Loucy (cell line): Measurements from ENCODE around the gene DCAF15.

Source experiments
- H2AFZ ChIP-seq: fragments of 200-600 bp; sonication (generic); 2 replicates; pipeline ENCODE4 v1.6.0; 2016; ENCODE audit warnings: antibody characterized with exemption, mild to moderate bottlenecking, low read length, moderate library complexity
- H3F3A ChIP-seq: fragments of 200-600 bp; 2 replicates; pipeline ENCODE4 v1.6.0; 2016; ENCODE audit warnings: antibody characterized with exemption, low read depth, mild to moderate bottlenecking
- H3K27me3 ChIP-seq: fragments of 200-600 bp; sonication (generic); 2 replicates; pipeline ENCODE4 v1.6.1; 2014; ENCODE audit warnings: low read length, mild to moderate bottlenecking; ENCODE audit not compliant: insufficient read depth, poor library complexity, severe bottlenecking
- H3K36me3 ChIP-seq: fragments of 200-600 bp; sonication (generic); 2 replicates; pipeline ENCODE4 v1.6.1; 2016; ENCODE audit warnings: low read length; ENCODE audit not compliant: insufficient read depth
- H3K4me1 ChIP-seq: fragments of 200-600 bp; sonication (generic); 2 replicates; pipeline ENCODE4 v1.5.1; 2014; ENCODE audit warnings: low read length, mild to moderate bottlenecking; ENCODE audit not compliant: insufficient read depth, poor library complexity, severe bottlenecking
- H3K4me2 ChIP-seq: fragments of 200-600 bp; sonication (generic); 2 replicates; pipeline ENCODE4 v1.6.0; 2014; ENCODE audit warnings: antibody characterized with exemption, low read length, low read depth, mild to moderate bottlenecking; ENCODE audit not compliant: poor library complexity, severe bottlenecking
- H3K4me3 ChIP-seq: fragments of 200-600 bp; sonication (generic); 2 replicates; pipeline ENCODE4 v1.5.1; 2014; ENCODE audit warnings: low read length, mild to moderate bottlenecking, mixed read lengths; ENCODE audit not compliant: poor library complexity, severe bottlenecking
- H3K79me2 ChIP-seq: fragments of 200-600 bp; sonication (generic); 2 replicates; pipeline ENCODE4 v1.6.1; 2014; ENCODE audit warnings: low read length; ENCODE audit not compliant: insufficient read depth
- H3K9ac ChIP-seq: fragments of 200-600 bp; sonication (generic); 2 replicates; pipeline ENCODE4 v1.6.0; 2014; ENCODE audit warnings: mild to moderate bottlenecking, low read depth, low read length, moderate library complexity; ENCODE audit not compliant: poor library complexity, severe bottlenecking
- H3K9me2 ChIP-seq: fragments of 200-600 bp; sonication (generic); replicated peaks from 2 replicates; pipeline ENCODE4 v1.6.1; 2016; ENCODE audit warnings: low read depth, low read length, mixed read lengths
- H3K9me3 ChIP-seq: fragments of 200-600 bp; sonication (generic); 2 replicates; pipeline ENCODE4 v1.6.1; 2014; ENCODE audit warnings: mild to moderate bottlenecking, antibody characterized with exemption, low read length, low read depth; ENCODE audit not compliant: insufficient read depth
- H4K20me1 ChIP-seq: fragments of 200-600 bp; sonication (generic); 2 replicates; pipeline ENCODE4 v1.6.0; 2014; ENCODE audit warnings: antibody characterized with exemption, low read length, mild to moderate bottlenecking; ENCODE audit not compliant: insufficient read depth, poor library complexity, severe bottlenecking
- CTCF ChIP-seq: fragments of 200-600 bp; sonication (generic); conservative IDR thresholded peaks from 2 replicates; pipeline ENCODE4 v1.5.1; 2014; ENCODE audit warnings: mild to moderate bottlenecking, antibody characterized with exemption, low read length
- EZH2phosphoT487 ChIP-seq: fragments of 200-600 bp; IDR thresholded peaks from 2 replicates; pipeline ENCODE4 v1.6.1; 2018; ENCODE audit warnings: antibody characterized with exemption, mild to moderate bottlenecking, moderate library complexity, borderline replicate concordance

Gene DCAF15

GRCh38 chr19:13959962-13960862 is 7.9 kb downstream of the DCAF15 start:
- no peaks in the 10 kb centered on the region for H3K4me1 ChIP-seq
- H3K4me3 ChIP-seq = no peak overlapping the region
- H3K4me2 ChIP-seq = no peak overlapping the region
- peaks cover 13% of the 10 kb centered on the region for H4K20me1 ChIP-seq
- no peak overlapping the region for H3K9ac ChIP-seq
- H3K36me3 ChIP-seq = peaks cover 56% of the 10 kb centered on the region; the same call in 1 of the 2 replicates
- TF ChIP-seq CTCF = peak; percentile 52
- no peak for TF ChIP-seq EZH2phosphoT487
- H3F3A ChIP-seq = no peaks in the 10 kb centered on the region
- no peak overlapping the region for H2AFZ ChIP-seq
- no peaks in the 10 kb centered on the region for H3K9me2 ChIP-seq
- no peaks in the 10 kb centered on the region for H3K9me3 ChIP-seq
- H3K79me2 ChIP-seq = peaks cover 33% of the 10 kb centered on the region; the same call in 1 of the 2 replicates
- no peaks in the 10 kb centered on the region for H3K27me3 ChIP-seq

- no peaks in the 10 kb centered on the region for H3K27me3 ChIP-seq
- H3K36me3 ChIP-seq = peaks cover 48% of the 10 kb centered on the region; the same call in 1 of the 2 replicates
- no peaks in the 10 kb centered on the region for H3F3A ChIP-seq
- no peak overlapping the region for H3K9ac ChIP-seq
- no peak overlapping the region for H3K4me3 ChIP-seq
- no peak overlapping the region for H3K4me2 ChIP-seq
- H3K79me2 ChIP-seq = peaks cover 24% of the 10 kb centered on the region; the same call in 1 of the 2 replicates
- TF ChIP-seq EZH2phosphoT487 (no peak), CTCF (no peak)
- no peak overlapping the region for H2AFZ ChIP-seq
- H3K9me3 ChIP-seq = no peaks in the 10 kb centered on the region
- no peaks in the 10 kb centered on the region for H3K9me2 ChIP-seq
- H3K4me1 ChIP-seq = no peaks in the 10 kb centered on the region
- H4K20me1 ChIP-seq = peaks cover 13% of the 10 kb centered on the region
Measured at GRCh38 chr19:13960863-13961784, 8.8 kb downstream of the DCAF15 start.

- no peaks in the 10 kb centered on the region for H3K4me1 ChIP-seq
- peaks cover 15% of the 10 kb centered on the region; the same call in 1 of the 2 replicates for H3K79me2 ChIP-seq
- no peak for TF ChIP-seq CTCF
- no peak for TF ChIP-seq EZH2phosphoT487
- no peak overlapping the region for H2AFZ ChIP-seq
- H3F3A ChIP-seq = no peaks in the 10 kb centered on the region
- H3K4me2 ChIP-seq = no peak overlapping the region
- H3K9me2 ChIP-seq = no peaks in the 10 kb centered on the region
- no peaks in the 10 kb centered on the region for H3K9me3 ChIP-seq
- H3K4me3 ChIP-seq = no peak overlapping the region
- H3K9ac ChIP-seq = no peak overlapping the region
- peaks cover 39% of the 10 kb centered on the region; the same call in 1 of the 2 replicates for H3K36me3 ChIP-seq
- peaks cover 11% of the 10 kb centered on the region for H4K20me1 ChIP-seq
- H3K27me3 ChIP-seq = no peaks in the 10 kb centered on the region
Measured at GRCh38 chr19:13961826-13962698, 9.8 kb downstream of the DCAF15 start.
